ENCODE measurements around the gene RAVER1.

DNA sequence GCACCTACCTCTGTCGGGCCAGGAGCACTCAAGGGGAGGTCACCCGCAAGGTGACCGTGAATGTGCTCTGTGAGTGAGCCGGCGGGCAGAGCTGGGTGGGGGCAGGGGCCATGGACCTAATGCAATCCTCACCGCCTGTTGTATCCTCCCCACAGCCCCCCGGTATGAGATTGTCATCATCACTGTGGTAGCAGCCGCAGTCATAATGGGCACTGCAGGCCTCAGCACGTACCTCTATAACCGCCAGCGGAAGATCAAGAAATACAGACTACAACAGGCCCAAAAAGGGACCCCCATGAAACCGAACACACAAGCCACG is 48.4 kb downstream of the RAVER1 start:
- no peak for TF ChIP-seq STAT3 (IDR thresholded peaks at IDR 0.05; ENCODE audit: low read depth, low read length)
- 0 out of 2 replicates have a peak, but pooled peaks have one; percentile 56 for TF ChIP-seq POLR2A (IDR thresholded peaks at IDR 0.05; ENCODE audit: low read depth, low read length)
- no peak for TF ChIP-seq CTCF (IDR thresholded peaks at IDR 0.05 in 2 of 3, conservative IDR thresholded peaks at IDR 0.05 in 1 of 3; ENCODE audit: control insufficient read depth in 2 of 3, extremely low read depth in 1 of 3, insufficient read depth in 1 of 3, low read depth in 3 of 3, low read length in 3 of 3)
- TF ChIP-seq MTA3 (IDR thresholded peaks at IDR 0.05; ENCODE audit: borderline replicate concordance, low read length), result no peak
- no peak for TF ChIP-seq NR2F1 (conservative IDR thresholded peaks at IDR 0.05)

All from GM12878 (cell line).